DMS53 (cell line): ENCODE measurements around the gene MAN1A1.
"Not testable (repeated sequence)": the region's sequence is repeated elsewhere in the genome, so short reads cannot be mapped to it uniquely, and the experiment has no call there.

Experiments used
- DNase-seq: peaks from one replicate; lab custom pipeline; 2025; lab: John Stamatoyannopoulos, UW

The MAN1A1 gene

DNA sequence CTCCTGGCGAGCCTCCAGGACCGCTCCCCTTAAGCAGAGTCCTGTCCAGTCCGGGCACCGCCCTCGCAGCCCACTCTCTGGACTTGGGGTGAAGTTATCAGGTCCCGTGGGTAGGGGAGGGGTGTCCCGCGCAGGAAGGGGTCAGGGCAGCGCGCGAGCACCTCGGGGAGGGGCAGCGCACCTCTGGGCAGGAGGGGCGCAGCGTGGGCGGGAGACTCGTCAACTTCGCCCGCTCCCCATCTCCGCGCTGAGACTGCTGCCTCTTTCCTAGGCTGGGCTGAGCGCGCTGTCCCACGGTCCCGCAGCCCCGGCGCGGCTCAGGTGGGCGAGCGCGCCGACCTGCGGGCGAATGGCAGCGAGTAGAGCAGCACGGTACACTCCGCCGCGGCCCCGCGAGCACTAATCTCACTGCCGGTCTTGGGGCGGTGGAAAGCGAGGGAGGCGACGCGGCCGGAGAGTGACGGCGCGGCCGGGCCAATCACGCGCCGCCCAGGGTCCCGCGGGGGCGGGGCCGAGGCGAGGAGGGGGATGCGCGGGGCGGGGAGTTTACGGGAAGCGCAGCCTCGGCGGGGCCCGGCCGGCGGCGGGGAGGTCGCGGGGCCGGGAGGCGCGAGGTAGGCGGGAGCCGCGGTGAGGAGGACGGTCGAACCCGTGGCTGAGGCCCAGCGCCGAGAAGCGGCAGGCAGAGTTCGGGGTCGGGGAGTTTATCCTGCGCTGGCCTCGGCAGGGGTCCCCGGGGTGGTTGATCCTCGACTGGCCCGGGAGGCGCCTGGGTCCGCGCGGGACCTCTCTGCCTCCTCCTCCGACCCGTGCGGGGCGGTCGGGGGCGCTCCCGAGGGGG, at the start of gene MAN1A1:
MAN1A1 (minus strand) TSS at position 401 of the 841 bp plus-strand sequence. CDS start 696 bp downstream, outside the sequence.
- DNase-seq: peak; percentile 81

DNA sequence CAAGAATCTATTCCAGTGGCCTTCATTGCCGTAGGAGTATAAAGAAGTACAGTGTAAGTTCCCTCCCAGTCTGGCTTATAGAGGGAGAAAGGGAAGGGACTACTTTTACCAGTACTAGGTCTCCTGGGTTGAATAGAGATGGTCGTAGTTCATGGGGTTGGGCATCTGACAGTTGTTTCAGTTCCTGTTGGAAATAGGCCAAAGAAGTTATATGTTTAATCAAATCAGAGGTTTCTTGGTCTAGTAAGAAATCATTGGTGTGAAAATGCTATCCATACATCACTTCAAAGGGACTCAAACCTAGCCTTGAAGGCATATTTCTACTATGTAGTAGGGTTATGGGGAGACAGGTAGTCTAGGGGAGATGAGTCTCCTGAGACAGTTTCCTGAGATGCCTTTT, 45.6 kb upstream of the MAN1A1 start:
- no peak for DNase-seq

DNA sequence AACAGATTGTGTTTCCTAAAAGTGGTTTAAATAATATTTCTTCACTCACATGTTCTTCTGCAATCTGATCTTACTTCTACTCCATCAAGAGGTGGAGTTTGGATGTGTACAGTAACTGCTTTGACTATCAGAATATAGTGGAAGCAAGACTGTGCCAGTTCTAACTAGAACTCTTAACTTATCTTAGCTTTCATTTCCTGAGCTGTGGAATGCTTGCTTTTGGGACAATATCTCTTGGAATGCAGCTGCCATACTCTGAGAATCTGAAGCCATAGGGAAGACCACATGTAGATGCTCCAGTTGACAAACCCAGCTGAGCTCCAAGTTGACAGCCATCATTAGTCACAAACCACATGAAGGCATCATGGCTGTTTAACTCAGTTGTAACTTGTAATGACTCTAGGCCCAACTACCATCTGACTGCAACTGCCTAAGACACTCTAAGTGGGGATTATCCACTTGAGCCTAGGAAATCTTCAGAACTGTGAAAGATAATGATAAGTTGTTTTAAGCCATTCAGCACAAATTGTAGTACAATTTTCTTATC, 40.8 kb upstream of the MAN1A1 start:
- no peak for DNase-seq

DNA sequence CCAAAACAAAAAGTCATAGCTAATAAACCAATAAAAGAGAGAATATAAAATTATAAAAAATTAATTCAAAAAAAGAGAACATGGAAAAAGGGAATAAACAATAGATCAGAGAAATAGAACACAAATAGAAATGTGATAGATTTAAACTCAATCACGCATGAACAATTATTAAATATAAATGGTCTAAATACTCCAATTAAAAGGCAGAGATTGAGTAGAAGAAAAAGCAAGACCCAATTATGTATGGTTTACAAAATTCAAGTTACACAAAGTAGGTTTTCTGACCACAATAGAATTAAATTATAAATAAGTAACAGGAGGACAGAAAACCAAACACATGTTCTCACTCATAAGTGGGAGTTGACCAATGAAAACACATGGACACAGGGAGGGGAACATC, 36.4 kb upstream of the MAN1A1 start:
- no peak for DNase-seq

DNA sequence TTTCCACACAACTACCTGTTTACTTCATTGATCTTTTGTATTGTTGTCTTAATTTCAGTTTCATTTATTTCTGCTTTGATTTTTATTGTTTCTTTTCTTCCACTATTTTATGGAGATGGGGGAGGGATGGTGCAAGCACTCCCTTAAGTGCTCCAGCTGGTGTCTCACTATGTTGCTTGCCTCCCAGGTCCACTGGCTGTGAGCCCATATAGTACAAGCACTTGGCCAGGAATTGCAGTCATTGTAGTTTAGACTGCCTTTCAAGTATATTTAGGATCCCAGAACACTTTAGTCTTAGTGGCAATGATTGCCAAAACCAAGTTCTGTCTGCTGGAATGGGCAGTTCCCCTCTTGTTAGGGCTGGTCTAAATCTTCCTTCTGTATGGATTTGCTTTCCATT, 34.9 kb upstream of the MAN1A1 start:
- DNase-seq: no peak

DNA sequence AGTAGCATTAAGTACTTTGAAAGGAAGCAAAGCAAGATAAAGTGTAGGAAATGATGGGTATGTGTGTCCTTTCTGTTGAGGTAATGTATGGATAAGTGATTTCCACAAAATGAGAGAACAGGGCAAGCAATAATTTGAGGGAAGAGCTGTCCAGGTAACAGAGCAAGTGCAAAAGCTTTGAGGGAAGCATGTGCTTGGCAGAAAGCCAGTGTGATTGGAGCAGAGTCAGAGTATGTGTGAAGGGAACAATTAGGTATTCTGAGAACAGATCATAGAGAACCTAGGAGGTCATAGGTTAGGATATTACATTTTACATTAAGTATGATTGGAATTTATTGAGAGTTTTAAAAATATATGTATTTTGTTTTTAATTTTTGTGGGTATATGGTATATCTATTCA, 30.2 kb upstream of the MAN1A1 start:
- no peak for DNase-seq

DNA sequence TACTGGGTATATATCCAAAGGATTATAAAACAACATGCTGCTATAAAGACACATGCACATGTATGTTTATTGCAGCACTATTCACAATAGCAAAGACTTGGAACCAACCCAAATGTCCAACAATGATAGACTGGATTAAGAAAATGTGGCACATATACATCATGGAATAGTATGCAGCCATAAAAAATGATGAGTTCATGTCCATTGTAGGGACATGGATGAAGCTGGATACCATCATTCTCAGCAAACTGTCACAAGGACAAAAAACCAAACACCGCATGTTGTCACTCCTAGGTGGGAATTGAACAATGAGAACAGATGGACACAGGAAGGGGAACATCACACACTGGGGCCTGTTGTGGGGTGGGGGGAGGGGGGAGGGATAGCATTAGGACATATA, 27.5 kb upstream of the MAN1A1 start:
- not testable (repeated sequence) for DNase-seq

DNA sequence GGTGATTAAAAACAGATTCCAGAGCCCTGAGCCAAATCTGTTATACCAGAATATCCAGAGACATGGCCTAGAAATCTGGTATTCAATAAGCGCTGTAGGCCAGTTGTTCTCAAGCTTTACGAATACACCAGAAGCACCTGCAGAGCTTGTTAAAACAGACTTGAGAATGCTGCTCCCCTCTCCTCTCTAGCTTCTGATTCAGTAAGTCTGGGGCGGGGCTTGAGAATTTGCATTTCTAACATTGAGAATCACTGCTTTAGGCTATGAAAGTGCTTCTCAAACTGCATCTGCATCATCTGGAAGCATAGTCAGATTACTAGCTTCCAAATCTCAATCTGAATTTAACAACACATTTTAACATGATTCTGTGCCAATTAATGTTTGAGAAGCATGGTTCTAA, 20.5 kb upstream of the MAN1A1 start:
- DNase-seq: no peak

DNA sequence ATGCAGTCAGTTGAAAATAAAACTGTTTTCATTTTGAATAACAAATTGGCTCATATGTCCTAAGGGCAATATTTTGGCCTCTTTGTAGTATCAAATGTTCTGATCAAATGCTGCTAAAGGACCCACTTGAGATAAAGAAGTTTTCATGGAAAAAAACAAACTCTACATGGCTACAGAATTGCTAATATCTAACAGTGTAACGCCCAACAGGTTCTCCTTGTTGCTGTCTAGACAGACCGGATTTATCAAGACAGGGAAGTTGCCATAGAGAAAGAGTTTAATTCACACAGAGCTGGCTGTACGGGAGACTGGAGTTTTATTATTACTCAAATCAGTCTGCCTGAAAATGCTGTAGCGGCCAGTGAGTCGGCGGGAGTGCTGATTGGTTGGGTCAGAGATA, 19.4 kb upstream of the MAN1A1 start:
- DNase-seq: no peak

DNA sequence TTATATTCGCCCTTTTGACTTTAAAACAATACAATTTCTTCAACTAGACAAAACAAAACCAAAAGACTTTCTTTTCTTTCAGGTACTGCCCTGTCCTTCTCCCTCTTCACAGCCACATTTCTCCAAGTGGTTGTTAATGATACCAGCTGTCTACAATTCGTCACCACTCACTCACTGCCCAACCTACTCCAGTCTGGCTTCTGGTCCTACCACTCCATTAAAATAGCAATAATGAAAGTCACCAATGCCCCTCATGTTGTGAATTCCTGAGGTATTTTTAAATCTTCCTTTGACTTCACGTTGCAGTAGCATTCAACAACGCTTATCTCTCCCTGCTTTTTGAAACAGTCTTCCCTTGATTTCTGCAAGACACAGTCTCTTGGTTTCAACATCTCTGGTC, 11.6 kb upstream of the MAN1A1 start:
- no peak for DNase-seq

DNA sequence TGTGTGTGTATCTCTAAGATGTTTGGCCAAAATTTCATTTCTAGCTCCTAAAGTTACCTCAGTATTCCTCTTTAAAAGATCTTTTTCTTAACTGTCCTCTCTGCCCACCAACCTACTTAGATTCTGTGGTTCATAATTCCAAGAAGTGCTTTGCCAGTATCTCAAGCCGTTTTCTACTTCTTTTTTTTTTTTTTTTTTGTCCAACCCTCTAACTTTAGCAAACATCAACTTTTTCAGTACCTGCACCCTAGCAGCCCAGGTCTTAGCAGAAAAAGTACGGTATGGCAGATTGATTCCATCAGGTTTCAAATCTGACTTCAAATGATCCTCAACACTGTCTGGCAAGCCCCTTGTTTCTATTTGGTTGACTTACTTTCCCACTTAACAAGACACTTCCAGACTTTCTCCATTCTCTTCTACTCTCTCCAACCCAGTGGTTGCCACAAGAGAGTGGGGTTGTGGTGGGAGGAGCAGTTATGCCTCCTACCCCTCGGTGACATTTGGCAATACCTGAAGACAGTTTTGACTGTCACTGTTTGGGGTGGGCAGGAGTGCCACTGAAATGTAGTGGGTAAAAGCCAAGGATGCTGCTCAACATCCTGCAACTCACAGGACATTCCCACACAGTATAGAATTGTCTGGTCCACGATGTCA, 10.8 kb upstream of the MAN1A1 start:
- no peak for DNase-seq

DNA sequence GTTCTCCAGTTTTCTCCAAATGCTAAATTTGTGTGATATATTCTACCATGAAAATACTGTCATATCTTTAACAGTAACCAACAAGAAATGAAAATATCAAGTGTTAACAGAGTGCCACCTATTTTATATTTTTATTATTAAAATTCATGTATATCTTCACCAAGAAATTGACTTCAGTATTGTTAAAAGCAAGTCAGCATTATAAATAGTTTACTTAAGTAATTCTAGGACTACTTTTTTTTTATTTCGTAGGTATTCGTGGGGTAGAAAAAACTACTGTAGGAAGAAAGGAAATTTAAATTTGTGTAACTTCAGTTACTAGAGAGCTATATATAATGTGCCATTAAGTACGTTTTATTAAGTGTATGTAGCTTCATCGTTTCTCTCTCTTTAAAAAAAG, 6.3 kb upstream of the MAN1A1 start:
- DNase-seq: no peak

DNA sequence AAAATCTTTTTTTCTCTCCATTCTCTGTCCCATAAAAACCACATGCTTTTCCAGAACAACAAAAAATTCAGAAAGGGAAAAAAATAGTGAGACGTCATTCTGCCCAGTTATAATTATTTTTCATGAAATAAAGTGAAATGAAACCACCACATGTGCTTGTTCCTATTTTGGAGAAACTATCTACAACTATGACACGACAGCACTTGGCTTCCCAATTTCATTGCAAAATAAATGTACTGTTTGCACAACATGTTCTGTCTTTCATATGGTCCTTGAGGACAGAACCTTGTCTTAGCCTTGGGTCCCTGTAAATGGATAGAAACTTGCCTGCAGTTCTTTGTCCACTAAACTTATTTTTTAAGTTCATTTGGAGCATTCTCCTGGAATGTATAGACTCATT, 5.6 kb upstream of the MAN1A1 start:
- DNase-seq: no peak

DNA sequence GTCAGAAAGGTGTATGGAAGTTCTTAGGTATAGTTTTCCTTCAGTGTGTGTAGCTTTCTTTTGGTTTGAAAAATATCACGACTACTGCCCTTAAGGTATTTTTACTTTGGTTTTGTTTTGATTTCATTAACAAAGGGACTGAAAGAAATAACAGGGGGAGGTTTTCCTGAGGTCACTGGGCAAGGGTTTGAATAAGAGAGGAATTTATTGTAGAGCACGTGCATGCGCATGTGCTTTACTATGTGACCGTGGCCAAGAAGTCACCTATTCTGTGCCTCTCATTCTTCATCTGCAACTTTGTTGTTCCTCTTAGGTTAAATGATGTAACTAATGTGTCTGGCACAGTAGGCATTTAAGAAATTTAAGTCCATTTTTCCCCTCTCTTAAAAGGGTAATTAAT, 4.1 kb upstream of the MAN1A1 start:
- DNase-seq: no peak

DNA sequence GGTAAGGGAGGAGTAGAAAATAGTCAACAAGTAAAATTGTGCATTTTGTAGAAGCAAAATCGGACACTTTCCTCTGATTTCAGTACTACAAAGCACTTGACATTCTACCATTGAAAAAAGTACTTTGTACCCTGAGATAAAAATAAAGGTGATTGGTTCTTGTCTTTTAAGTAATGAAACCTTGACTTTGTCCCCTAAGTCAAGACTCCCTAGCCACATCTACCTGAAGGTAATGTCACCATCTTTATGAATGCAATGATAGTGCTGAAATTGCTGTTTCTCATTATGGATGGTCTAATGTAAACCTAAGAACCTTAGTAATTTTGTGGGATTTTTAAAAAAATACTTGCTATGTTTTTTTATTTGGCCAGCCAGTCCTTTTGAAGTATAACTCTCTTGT, 2.4 kb upstream of the MAN1A1 start:
- DNase-seq: no peak

DNA sequence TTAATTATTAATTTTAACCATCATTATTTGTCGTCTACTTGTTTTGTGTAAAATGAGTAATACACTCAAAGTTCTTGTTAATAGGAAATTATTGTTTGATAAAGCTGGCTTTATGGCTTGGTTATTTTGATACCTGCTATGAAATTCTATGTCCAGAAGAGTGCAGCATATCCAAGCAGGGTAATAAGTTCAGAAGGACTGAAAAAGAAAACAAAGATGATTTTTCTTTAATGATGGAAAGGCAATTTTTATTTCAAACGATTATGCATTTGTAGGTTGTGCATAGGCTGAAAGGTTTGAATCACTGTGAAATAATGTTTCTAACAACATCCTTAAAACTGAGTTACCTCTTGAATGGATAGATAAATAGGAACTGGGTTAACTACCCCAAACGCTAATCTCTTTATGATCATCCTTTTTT, 1.4 kb upstream of the MAN1A1 start:
- DNase-seq: peak; percentile 49

DNA sequence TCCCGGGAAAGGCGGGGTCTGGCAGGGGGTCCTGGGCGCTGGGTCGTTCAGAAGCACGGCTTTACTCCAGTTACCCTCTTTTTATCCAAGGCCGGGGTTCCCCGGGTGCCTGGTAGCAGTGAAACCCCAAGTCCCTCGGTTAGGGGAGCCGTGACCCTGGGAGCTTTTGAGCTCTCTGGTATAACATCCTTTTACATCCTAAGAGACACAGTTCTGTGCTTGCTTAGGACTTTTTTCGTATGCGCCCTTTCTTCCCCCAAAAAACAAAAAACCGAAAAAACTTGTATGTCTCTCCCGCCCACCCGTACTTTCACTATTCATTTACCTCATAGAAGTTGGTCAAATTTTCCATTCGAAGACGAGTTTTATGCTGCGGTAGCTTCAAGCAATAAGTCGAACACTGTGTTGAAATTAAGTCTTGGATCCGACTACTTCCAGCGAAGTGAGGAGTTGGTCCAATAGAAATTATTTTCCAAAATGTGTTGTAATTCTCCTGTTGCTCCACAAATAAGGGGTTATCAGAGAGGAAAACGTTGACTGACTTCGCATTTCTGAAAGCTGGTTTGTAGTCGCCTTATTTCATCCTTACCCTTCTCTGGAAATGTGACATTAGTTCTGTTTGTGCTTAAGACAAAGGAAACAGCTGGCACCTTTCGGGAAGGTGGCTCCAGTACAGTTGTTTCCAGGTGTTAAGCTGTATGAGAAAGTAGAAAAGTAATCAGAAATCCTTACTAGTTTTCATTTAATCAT, 816 bp upstream of the MAN1A1 start:
- DNase-seq: peak; percentile 52

DNA sequence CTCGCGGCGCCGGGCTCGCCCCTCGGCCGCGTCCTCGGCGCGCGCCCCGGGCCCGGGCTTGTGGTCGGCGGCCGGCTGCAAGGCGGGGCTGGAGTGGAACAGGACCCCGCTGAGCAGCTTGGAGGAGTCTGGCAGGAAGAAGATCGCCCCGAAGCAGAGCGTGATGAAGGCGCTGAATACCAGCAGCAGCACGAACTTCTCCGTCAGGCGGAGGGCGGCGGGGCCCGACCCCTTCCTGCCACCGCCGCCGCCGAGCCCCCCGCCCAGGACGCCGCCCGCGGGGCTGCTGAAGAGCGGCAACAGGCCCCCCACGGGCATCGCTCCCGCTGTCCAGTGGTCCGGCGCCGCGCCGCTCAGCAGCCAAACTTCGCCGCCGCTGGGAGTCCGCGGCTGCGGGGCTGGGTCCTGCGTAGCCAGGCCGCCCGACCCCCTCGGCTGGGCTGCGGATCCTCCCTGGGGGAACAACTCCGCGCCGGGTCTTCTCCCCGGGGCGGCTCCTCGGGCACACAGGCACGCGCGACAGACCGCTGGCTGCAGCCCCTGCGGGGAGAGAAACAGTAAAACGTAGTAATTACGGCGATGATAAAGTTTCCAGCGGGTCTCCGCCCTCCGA, 707 bp downstream of the MAN1A1 start:
- peak; percentile 23 for DNase-seq

DNA sequence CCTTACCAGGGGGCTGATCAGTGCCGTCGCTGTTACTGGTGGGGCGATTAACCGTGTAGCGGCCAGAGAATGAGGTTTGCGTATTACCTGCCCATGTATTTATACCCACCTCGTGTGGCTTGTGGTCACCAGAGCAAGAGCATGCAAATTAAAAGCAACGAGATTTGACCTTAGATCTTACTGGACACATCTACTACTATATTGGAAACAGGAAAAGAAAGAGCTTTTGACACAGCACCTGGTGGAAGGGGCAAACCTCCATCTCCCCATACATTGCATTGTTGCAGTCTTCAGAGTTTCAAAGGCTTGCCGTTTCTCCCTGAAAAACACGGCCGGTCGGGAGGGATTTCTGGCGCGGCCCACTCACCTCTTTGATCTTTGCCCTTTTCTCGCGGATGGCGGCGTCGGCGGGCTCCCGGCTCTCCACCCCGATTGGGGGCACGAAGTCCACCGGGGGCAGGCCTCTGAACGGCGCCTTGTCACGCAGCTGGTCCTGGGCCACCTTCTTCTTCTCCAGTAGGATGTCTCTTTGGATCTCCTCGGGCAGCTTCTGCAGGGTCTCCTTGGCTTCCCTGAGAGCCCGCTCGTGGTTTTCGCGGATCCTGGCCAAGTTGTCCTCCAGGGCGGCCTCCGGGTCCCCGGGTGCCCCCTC, 1.3 kb downstream of the MAN1A1 start:
- DNase-seq: no peak

DNA sequence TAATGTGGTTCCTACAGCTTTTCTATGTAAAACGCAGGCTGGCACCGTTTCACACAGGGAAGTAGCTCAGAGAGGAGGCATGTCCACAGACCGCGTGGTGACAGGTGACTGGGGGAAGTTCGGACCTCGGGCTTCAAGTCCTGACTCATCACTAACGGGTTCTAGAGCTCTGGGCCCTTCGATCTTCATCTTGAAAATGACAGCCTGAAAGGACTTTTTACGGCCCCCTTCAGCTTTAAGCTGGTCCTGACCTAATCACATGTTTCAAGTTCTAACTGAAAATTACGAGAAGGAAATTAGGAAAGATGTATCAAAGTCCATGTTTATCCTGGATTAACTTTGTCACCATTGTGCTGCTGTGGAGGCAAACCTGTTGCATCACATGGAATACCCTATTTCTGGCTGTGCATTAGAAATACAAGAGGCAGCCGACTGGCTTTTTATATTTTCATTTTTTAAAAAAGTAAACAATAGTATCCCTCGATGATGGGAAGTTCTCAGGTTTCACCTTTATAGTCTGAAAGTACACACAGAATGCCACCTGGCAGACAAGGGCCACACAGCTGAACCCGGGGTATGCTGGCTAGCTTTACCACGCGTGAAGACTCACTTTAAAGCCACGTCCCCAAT, 2.0 kb downstream of the MAN1A1 start:
- peak; percentile 70 for DNase-seq

DNA sequence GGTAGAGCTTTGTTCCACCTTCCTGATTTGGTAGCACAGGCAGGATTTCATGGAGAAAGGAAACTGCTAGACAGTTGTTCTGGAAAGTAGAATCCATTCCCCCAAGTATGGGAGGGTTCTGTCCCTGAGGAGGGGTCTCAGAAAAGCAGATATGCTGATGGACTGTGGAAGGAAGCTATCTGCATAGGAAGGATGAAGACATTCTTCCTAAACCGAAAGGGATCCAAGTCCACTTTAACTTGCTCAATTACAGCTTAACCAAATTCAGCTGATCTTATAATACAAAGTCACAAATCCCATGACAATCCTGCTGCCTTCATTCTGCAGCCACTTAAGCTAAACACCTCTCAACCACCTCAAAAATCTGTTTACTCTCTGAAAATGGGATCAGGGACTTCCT, 2.6 kb downstream of the MAN1A1 start:
- peak; percentile 16 for DNase-seq
